Measurements from ENCODE around the gene FRMD8. TPM values are rescaled to one million over a fixed set of nuclear protein-coding genes. Genes with fewer than 3 reads are reported as not detected.
A peak's percentile ranks its signal among the peaks of the same experiment; 100 is the strongest.

FRMD8 gene
- total RNA-seq, 1 donor from 2014 or later: 39.0 TPM

DNA sequence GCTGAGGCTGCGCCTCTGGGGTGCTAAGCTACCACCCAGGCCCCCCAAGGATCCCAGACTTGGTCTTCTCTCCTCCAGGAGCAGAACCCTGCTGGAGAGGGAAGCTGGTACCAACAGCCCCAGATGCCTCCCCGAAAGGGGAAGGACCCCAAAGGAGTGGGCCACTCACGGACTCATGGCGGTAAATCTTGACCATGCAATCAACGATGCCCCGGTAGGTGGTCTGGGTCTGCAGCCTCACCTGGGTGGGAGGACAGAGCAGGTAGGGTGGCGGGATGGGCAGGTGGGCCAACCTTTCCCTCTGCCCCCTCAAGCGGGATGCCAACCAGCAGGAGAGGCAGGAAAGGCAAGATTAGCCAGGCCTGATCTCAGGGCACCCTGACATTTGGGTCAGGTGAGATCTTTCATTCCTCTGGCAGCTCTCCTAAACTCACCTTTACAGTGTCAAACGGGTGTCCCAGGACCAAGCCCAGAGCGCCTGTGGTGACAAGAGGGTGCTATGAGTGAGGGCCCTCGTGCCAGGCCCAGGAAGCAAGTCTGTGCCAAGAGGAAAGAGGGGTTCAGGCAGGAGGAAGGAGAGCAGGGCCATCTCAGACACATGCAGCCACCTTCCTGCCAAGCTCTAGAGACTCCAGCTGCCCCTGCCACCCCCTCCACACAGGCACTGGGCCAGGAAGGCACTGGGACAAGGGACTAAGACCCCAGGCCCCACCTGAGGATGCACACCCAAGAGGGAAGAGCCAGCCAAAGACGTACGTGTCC lies 6.6 kb upstream of the FRMD8 start:
- no peak for DNase-seq (ENCODE audit: low read depth)
- Histone ChIP-seq H3K4me3 (ENCODE audit: low read depth, low read length) (no peak overlapping the region), H3K27me3 (ENCODE audit: control insufficient read depth, insufficient read depth, low read length) (no peaks in the 10 kb centered on the region), H3K36me3 (ENCODE audit: control insufficient read depth, insufficient read depth, low read length) (no peaks in the 10 kb centered on the region)
- TF ChIP-seq, protein P1, sequence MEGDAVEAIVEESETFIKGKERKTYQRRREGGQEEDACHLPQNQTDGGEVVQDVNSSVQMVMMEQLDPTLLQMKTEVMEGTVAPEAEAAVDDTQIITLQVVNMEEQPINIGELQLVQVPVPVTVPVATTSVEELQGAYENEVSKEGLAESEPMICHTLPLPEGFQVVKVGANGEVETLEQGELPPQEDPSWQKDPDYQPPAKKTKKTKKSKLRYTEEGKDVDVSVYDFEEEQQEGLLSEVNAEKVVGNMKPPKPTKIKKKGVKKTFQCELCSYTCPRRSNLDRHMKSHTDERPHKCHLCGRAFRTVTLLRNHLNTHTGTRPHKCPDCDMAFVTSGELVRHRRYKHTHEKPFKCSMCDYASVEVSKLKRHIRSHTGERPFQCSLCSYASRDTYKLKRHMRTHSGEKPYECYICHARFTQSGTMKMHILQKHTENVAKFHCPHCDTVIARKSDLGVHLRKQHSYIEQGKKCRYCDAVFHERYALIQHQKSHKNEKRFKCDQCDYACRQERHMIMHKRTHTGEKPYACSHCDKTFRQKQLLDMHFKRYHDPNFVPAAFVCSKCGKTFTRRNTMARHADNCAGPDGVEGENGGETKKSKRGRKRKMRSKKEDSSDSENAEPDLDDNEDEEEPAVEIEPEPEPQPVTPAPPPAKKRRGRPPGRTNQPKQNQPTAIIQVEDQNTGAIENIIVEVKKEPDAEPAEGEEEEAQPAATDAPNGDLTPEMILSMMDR (IDR thresholded peaks at IDR 0.05; ENCODE audit: insufficient read depth, low read length, poor library complexity, severe bottlenecking): no peak

DNA sequence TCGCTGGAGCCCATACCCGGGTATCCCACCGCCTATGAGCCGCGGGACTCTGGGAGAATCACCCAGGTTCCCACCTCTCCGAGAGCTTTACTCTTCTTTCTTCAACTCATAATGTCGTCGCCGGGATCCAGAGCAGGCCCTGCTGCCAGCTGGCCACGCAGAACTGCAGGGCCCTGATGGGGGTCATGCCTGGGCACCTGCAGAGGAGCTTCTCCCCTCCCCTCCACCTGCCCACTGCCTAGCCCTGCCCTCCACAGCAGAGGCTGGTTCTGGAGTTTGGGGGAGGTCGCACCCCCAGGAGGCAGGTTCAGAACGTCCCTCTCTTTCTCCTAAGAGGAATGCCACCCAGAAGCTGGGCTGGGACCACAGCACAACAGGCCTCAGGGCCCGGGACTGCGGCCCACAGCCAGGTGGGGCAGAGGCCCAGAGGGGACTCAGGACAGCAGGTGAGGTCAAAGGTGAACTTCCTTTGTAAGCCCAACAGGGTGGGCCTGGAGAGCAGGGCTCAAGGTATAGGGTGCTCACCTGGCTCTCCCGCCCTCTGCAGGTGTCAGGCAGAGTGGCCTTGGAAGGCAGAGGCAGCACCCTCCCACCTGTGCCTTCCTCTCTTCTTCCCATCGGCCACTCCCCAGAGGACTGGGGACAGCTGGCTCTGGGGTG lies 5.8 kb upstream of the FRMD8 start:
- DNase-seq (ENCODE audit: low read depth): no peak
- no peaks in the 10 kb centered on the region for H3K27me3 ChIP-seq (ENCODE audit: control insufficient read depth, insufficient read depth, low read length)
- TF ChIP-seq, protein P1 (IDR thresholded peaks at IDR 0.05; ENCODE audit: insufficient read depth, low read length, poor library complexity, severe bottlenecking): no peak
- no peaks in the 10 kb centered on the region for H3K36me3 ChIP-seq (ENCODE audit: control insufficient read depth, insufficient read depth, low read length)
- H3K4me3 ChIP-seq (ENCODE audit: low read depth, low read length): no peak overlapping the region

DNA sequence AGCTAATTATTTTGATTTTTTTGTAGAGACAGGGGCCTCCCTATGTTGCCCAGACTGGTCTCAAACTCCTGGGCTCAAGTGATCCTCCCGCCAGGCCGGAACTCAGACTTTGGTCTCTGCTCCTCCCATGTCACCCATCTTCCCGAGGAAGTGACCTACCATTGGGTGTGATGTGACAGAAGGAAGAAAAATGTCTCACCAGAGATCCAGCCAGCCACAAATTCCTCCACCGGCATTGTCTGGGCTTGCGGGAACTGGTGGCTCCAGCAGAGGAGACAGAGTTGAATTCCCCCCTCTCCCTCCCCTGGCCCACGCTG lies 4.8 kb upstream of the FRMD8 start:
- no peaks in the 10 kb centered on the region for H3K36me3 ChIP-seq (ENCODE audit: control insufficient read depth, insufficient read depth, low read length)
- H3K4me3 ChIP-seq (ENCODE audit: low read depth, low read length): peak overlapping the region; percentile 27
- DNase-seq (ENCODE audit: low read depth): no peak
- H3K27me3 ChIP-seq (ENCODE audit: control insufficient read depth, insufficient read depth, low read length): no peaks in the 10 kb centered on the region
- TF ChIP-seq, protein P1 (IDR thresholded peaks at IDR 0.05; ENCODE audit: insufficient read depth, low read length, poor library complexity, severe bottlenecking): no peak

DNA sequence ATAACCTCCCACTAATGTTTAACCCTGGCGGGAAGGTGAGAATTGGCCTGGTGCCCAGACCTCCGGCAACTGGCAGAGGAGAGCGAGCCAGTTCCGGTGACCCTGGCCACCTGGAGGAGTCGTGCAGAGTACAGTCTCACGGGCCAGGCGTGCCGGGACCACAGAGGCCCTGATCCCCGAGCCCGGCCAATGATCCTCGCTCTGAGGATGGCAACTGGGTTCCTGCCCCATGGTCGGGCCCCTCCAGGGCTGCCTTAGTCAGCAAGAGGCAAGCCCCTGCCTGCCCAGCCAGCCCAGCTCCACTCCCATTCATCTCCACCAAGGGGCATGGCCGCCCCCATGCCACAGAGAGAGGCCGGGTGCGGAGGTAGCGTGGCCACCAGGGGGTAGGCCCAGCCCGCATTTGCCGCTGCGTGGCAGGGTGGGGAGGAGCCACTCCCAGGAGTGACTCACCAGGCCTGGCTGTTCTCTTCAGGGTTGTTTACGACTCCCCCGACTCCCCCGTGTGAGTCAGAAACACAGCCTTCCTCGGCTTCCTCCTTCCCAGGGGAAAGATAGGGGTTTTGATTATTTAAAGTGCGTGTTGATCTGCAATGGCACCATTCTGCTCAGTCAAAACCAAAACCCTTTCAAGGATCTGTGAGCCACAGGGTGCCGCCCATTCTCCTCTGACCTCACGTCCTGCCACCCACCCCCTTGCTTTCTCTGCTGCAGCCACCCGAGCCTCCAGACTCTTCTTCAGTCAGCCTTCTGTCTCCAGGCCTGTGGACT lies 4.2 kb upstream of the FRMD8 start, which contains the start of gene SLC25A45:
Gene SLC25A45 (minus strand): TSS at position 614 of the 771 bp plus-strand sequence. CDS start 695 bp downstream, outside the sequence.
- TF ChIP-seq, protein P1 (IDR thresholded peaks at IDR 0.05; ENCODE audit: insufficient read depth, low read length, poor library complexity, severe bottlenecking): peak; percentile 87
- peak; percentile 91 for DNase-seq (ENCODE audit: low read depth)

DNA sequence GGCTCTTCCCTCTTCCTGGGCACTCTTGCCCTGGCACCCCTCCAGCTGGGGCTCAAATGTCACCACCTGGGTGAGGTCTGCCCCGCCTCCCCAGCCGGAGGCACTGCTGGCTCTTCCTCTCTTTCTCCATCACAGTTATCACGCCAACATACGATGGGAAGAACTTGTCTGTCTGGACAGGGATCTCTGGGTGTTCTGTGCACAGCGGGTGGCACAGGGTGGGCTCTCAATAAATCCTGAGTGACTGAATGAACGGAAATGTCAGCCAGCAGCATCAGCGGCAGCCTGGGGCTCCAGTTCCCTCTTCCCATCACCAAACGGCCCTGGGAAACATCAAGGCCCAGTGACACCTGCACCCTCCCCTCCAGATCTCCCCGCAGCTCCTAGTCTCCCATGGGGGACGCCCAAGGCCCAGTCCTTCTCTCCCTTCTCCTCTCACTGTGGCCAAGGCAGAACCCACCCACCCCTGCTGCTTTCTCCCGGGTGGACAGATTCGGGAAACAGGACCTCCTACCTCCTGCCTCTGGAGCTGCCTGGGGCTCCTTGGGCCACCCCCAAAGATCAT lies 3.6 kb upstream of the FRMD8 start:
- peak overlapping the region; percentile 16 for H3K4me3 ChIP-seq (ENCODE audit: low read depth, low read length)
- TF ChIP-seq, protein P1 (IDR thresholded peaks at IDR 0.05; ENCODE audit: insufficient read depth, low read length, poor library complexity, severe bottlenecking): no peak
- no peak for DNase-seq (ENCODE audit: low read depth)
- no peaks in the 10 kb centered on the region for H3K27me3 ChIP-seq (ENCODE audit: control insufficient read depth, insufficient read depth, low read length)
- no peaks in the 10 kb centered on the region for H3K36me3 ChIP-seq (ENCODE audit: control insufficient read depth, insufficient read depth, low read length)

More for the DNA sequence above, 4.2 kb upstream of the FRMD8 start, which contains the start of gene SLC25A45:
- peak within 1 kb of the TSS; percentile 27 for H3K4me3 ChIP-seq (ENCODE audit: low read depth, low read length)
- no peaks in the 10 kb centered on the region for H3K36me3 ChIP-seq (ENCODE audit: control insufficient read depth, insufficient read depth, low read length)
- H3K27me3 ChIP-seq (ENCODE audit: control insufficient read depth, insufficient read depth, low read length): no peaks in the 10 kb centered on the region
